HTR-8/SVneo (cell line): ENCODE results near the gene MOB3A.

Source experiments
- DNase-seq: peaks from one replicate; pipeline ENCODE4 v3.0.0; 2011; ENCODE audit warnings: low spot score, mixed read lengths; ENCODE audit not compliant: insufficient read length
- FAIRE-seq: peaks from 2 replicates; lab custom pipeline; 2011; peaks lifted over from hg19 to GRCh38; lab: Jason Lieb, UNC

MOB3A gene

DNA sequence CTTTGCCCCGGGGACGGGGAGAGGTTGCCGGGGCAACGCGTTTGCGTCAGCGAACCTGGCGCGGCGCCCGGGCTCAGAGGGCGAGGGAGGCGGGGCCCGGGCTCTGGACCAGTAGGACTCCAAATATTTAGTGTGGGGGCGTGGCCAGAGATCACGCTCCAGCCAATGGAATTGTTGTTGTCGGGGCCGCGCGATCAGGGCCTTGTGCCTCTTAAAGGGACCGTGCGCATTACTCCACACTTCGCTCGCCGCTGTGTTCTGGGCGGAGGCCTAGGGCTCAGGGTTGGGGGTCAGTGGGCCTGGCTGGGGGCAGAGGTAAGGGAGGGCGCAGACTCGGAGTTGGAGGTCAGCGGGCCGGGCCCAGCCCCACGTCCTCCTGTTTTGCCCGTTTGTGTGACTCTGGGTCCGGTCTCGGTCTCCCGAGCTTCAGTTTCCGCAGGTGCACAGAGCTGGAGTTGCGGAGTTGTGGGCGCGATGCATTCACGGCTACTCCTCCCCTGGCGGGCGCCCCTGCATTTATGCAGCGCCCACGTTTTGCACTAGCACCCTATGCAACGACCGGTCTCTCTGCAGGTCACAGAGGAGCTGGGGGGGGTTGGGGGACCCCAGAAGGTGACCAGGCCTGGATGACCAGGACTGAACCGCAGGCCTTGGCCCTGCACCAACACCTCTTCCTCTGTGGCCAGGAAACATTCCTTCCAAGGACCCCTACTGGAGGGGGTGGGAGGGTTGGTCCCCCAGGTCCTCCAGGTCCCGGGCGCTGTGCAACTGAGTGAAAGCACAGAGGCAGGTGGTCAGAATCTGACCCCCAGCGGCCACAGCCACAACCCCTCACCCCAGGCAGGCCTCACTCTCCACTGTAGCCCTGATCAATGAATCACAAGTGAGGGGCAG, 34.4 kb downstream of the MOB3A start:
- FAIRE-seq, result peak; percentile 83
- peak; percentile 97 for DNase-seq

DNA sequence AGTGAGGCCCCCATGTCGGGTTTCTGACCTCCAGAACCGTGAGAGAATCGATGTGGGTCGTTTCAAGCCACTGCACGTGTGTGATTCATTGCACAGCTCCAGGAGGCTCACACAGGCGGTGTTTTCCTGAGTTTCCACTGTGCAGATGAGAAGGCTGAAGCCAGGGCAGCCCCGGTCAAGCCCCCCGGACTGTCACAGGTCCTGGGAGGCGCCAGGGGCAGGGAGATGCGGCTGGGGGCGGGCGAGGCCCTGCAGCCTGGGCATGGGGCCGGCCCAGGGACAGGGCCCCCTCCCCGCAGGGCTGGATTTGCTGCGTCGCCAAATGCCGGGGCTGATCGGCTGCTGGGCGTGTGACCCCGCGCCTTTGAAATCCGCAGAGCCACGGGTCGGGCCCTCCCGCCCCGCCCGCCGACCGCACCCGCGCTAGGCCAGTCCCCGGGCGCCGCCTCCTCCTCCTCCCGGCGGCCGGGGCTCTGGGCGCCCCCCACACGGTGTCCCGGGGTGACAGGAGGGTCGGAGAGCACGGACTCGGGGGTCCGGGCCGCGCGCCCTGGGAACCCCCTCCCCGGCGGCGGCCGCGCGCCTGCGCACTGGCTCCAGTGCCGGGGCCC, 35.1 kb downstream of the MOB3A start:
- DNase-seq (peak; percentile 40), FAIRE-seq (no peak)

DNA sequence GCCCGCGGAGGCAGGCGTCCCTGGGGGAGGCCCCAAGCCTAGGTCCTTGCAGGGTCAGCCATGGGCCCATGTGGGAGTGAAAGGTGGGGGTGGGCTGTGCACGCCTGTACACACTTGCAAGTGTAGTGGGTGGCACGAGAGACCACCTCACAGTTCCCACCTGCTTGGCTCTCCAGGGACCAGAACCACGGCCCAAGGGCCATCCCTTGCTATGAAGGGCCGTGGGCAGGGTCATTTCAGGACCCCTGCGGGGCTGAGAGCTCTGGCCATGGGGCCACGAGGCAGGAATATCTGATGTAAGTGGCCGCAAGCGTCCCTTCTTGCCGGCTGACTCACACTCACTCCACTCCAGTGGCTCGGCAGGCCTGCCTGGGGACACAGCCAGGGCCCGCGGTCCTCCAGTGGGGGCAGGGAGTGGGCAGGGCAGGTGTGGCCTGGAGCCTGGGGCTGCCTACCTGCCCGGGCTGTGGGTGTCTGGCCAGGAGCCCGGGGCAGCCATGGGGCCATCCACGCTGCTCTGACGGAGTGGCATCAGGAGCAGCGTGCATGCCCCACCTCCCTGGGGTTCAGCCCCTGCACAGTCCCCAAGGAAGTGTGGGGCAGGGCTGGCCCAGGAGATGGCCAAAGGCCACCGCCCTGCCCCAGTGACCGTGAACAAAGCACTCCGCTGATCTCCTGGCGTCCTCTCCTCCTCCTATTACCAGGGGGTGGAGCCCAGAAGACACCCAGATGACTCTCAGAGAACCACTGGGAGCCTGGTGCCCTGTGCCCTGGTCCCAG, 36.5 kb downstream of the MOB3A start:
- DNase-seq (no peak), FAIRE-seq (no peak)

DNA sequence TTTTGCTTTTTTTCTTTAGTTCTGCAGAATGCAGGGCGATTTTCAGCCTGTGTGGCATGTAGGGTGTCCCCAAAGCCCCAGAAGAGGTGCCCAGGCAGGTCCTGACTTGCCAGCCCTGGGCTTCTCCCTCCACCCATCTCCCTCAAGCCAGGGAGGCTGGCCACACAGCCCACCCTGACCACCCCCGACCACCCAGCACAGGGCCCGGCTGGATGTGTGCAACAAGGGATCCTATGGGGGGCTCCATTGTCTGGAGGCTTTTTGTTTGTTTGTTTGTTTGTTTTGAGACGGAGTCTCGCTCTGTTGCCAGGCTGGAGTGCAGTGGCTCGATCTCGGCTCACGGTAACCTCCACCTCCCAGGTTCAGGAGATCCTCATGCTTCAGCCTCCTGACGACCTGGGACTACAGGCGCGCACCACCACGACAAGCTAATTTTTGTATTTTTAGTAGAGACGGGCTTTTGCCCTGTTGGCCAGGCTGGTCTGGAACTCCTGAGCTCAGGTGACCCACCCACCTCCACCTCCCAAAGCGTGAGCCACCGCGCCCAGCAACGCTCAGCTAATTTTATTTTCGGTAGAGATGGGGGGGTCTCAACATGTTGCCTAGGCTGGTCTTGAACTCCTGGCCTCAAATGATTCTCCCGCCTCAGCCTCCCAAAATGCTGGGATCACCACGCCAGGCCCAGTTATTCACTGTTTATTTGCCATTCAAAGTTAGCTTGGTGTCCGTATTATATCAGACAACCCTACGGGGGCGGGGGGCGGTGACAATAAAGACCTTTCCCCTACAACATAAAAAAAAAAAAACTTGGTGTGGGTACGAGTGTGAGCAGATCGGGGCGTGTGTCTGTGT, 37.3 kb downstream of the MOB3A start:
- DNase-seq (no peak), FAIRE-seq (no peak)

DNA sequence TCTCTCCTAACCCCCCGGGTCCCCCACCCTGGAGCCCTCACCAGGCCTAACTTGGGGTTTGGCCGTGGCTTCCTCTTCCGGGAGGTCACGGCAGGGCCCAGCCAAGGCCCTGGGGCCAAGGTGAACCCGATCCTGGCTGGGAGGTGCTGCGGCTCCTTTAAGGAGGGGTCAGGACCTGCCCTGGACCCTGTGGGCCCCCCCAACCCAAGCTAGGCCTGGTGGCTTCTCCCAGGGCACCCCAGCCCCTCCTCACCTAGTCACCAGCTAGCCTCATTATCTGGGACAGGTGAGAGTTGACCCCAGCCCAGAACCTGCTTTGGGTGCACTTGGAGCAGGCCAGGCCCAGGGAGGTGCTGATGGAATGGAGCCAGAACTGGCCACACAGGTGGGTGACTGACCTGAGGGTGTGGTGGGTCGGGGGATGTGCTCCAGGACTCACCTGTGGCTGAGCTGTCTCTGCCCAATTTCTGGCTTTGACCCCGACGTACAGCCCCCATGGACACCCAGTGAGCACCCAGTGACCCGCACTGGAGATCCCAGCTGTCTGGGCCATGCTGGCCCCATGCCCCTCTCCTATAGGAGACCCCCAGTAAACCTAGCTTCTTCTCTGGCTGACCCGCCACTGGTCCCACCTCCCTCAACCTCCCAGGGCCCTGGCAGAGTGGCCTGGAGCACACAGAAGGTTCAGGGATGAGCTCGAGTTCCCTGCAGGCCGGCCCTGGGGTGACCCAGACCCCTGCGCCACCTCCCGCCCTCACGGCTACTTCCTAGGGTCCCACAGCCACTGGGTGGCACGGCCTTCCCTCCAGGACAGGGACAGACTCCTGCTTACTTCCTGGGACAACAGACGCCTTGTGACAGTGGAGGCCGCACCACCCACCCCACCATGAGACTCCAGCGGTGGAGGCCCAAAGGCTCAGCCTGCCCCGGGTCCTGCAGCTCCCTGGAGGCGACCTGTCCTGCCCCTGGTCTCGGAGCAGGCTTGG, 38.3 kb downstream of the MOB3A start:
- FAIRE-seq (no peak), DNase-seq (no peak)

DNA sequence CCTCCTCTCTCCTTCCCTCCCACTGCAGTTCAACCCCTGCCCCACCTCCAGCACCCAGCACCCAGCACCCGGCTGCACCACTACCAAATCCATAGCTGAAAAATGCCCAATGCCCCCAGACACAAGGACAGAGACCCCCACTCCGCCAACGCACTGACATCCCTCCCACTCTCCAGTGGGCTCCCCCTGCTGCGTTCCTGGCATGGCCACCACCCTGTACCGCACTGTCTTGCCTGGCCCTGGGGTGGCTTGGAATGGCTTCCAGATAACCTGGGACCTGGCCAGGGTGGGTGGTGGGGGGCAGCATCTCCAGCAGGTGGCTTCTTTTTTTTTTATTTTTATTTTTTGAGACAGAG, 39.3 kb downstream of the MOB3A start:
- FAIRE-seq (no peak), DNase-seq (no peak)

DNA sequence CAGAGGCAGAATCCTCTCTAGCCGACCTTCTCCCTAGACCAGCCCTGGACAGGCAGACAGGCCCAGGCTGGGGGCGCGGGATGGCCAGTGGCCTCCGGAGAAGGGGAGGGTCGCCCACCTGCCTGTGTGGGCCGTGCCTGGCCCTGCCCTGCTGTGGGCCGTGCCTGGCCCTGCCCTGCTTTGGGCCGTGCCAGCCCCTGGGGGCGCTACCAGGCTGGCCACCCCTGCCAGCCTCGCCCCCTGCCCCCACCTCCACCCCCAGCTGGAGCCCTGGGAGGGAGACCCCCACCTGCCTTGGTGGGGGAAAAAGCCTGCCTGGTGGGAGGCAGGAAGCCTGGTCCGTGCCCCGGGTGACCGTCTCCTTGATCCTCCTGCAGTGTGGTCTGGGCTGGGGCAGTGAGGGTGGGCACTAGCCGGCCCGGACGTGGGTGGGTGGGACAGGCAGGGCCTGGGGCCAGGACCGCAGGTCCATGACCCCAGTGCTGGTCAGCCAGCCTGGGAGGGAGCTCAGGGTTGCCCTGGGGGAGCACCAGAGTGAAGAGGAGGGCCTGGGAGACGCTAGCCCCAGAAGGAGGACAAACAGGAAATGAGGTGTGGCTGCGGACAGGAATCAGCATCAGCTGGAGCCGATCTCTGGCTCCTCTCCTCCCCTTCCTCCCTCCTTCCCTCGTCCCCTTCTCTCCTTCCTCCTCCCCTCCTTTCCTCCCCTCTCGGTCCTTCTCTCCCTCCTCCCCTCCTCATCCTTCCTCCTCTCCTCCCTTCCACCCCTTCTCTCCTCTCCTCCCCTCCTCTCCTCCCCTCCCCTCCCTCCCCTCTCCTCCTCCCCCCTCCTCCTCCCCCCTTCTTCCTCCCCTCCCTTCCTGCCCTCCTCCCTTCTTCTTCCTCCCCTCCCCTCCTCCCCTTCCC, 39.9 kb downstream of the MOB3A start:
- FAIRE-seq (peak; percentile 13), DNase-seq (no peak)

DNA sequence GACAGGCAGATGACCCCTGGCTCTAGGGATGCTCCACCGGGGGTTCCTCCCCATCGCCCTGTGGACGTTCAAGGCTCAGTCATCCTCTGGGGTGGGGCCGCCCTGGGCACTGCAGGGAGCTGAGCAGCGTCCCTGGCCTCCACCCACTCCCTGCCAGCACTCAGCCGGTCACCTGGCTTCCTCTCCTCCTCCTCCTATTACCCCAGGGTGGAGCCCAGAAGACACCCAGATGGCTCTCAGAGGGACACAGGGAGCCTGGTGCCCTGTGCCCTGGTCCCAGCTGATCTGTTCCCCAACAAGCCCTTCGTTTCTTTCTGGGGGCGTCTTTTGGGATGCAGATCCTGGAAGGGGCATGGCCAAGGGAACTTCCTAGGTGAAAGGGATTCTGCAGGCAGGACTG, 41.4 kb downstream of the MOB3A start:
- no peak for DNase-seq
- FAIRE-seq, result no peak

DNA sequence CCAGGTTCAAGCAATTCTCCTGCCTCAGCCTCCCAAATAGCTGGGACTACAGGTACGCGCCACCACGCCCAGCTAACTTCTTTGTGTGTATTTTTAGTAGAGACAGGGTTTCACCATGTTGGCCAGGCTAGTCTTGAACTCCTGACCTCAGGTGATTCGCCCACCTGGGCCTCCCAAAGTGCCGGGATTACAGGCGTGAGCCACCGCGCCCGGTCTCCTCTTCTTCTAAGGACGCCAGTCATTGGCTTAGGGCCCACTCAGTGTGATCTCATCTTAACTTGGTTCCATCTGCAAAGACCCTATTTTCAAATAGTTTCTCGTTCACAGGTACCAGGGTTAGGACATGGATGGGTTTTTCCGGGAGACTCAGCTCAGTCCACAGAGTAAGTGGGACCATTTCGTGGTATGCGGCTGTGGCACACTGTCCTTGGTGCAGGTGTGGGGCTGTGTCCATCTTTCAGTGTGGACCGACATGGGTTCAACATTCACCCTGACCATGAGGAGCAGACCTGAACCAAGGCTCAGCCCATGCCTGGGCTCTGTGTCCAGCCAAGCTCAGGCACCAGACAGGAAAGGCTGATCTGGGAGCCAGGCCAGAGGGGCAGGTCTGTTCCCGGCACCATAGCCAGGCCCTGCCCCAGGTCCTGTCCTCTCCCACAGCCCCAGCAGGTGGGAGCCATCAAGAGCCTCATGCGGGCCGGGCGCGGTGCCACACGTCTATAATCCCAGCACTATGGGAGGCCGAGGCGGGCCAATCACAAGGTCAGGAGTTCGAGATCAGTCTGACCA, 42.3 kb downstream of the MOB3A start:
- DNase-seq, result no peak
- FAIRE-seq, result no peak

DNA sequence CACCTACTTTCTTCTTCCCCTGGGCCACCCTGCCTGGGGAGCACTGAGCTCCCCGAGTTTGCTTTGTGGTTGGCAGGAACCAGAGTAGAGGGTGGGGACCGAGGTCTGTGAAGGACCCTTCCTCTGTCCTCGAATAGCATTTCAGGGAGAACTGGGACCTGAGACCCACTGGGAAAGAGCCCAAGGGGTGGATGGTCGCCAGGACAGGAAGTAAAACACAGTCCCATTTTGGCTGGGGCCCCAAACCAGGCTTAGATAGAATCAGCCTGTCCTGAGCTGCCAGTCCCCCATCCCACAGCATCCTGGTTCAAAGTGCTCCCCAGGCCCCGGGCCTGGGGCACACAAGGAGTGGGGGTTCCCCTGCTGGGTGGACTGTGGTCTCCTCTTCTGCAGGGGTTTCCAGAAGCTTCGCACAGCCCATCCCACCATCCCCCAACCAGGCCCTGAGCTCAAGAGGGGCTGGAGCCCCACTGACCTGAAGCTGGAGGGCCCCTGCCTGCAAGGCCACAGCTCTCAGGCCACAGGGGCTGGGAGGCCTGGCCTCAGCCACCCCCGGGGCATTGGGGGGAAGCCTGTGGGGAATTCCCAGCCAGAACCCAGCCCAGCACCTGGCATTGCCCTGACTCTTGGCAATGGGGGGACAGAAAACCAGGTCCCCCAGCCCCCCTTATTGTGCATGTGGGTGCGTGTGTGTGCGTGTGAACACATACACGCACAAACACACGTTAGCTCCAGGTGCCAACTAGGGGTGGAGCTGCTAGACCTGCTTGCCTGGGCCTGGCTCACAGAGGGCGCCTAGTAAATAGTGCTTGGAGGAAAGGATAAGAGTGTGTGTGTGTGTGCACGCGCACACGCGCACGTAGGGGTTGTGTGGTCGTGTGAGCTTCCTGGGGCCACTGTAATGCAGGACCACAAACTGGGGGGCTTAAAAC, 44.1 kb downstream of the MOB3A start:
- FAIRE-seq (peak; percentile 54), DNase-seq (no peak)

DNA sequence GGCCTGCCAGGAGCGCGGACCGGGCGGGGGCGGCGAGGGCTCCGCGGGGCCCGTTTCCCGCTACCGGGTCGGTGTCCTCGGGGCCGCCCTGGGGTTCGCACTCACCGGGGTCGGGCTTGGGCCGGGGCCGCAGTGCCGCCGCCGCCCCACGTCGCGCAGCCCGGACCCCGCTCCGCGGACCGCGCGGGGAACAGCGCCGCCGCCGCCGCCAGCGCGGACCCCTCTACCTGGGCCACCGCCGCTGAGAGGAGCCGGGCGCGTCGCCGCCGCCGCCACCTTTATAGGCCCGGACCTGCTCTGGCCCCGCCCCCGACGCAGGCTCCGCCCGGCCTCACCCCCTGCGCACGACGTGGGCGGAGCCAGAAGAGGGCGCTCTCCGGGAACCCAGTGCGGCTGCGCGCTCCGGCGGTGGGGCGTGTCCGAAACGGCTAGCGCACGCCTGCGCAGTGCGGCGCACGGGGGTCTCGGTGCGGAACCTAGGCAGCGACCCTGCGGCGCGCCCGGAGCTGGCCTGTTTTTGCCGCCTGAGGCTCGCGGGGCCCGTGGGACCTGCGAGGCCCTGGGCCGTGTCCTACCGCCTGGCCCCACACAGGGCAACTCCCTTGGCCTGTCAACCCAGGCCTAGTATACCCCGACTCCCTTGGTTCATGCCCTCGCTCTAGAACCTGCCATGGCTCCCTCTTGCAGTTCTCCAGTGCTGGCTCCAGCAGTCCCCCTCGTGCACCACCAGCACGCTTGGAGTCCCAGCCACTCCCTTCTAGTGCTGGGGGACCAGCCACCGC, 44.9 kb downstream of the MOB3A start, which contains the start of gene MKNK2:
TSS of gene MKNK2 (minus strand) at position 254 of the 782 bp plus-strand sequence. CDS start 393 bp downstream, outside the sequence.
- FAIRE-seq (peak; percentile 91), DNase-seq (peak; percentile 79)

DNA sequence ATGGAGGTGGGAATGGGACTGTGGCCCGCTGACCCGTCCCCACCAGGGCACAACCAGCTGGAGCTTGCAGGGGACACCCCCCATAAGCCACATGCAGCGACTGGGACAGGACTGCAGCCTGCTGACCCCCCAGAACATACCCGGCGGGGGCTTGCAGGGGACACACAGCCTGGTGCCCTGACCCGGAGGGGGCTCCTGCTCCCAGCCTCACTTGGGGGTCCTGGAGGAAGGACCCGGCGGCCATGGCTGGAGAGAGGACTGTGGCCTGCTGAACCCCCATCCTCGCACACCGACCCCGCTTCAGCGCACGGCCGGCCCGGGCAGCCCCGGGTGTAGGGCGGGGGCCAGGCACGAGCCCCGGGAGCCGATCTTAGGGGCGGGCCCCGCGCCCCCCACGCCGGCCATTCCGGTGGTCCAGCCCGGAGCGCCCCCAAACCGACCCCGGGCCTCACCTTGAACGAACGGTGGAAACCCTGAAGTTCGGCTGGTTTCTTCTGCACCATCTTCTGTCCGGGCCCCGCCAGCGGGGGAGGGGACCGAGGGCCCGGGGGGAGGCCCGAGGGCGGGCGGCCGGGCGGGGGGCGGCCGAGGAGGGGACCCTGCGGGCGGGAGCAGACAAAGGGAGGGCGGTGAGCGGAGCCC, 45.7 kb downstream of the MOB3A start:
- no peak for DNase-seq
- no peak for FAIRE-seq

DNA sequence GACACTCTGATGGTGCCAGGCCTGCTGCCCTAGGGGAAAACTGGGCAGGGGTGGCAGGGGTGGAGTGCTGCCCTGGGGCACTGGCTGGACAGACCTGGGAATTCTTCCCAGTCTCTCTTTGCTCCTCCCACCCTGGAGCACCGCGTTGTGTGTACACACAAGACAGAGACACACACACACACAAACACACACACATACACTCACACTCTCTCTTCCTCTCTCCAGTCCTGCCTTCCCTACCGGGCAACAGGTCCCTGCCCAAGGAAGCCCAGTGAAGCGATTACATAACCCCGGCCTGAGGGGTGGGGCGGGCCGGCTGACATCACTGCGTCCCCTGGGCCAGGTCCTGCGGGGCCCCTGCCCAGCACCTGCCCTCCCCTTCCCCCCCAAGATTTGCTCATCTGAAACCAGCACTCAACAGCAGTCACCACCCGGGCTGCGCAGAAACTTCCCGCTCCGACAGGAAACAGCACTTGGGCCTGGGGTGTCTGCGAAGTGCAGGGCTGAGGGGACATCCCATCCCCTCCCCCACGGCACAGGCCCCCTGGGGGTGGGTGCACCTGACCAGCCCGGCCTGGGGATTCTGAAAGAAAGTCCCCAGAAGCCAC, 46.3 kb downstream of the MOB3A start:
- peak; percentile 67 for FAIRE-seq
- peak; percentile 41 for DNase-seq

DNA sequence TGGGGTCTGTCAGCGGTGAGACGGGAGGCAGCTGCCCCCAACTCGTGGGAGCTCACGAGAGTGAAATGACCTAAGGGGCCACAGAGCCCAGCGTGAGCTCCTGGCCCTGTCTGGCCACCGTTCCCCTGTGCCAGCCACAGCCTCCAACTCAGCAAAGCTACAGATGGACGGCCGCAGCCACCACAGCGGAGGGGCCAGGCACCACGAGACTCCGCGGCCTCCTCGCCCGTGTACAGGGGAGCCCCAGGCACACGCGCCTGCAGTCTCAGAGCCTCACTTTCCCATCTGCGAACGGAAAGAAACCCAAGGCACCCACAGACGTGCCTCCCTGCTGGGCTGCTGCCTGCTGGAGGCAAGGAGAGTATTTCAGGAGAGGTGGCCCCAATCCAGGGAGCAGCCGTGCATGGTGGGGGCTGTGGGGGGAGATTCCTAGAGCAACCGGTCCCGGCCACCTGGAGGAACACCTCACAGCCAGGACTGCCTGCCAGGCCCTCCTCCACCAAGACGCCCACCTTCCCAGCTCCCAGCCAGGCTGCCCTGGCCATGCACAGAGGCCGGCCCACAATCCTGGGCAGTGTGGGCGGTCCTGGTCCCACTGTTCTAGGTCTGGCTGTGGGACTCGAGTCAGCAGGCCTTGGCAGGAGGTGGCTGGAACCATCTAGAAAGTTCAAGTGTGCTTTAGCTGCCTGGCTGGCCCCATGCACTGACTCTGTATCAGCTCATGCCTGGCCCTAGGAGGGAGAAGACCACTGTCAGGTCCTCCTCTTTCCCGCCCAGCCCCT, 47.0 kb downstream of the MOB3A start:
- FAIRE-seq (no peak), DNase-seq (no peak)
